Measurements from ENCODE around the gene ARF5.

ARF5 gene

DNA sequence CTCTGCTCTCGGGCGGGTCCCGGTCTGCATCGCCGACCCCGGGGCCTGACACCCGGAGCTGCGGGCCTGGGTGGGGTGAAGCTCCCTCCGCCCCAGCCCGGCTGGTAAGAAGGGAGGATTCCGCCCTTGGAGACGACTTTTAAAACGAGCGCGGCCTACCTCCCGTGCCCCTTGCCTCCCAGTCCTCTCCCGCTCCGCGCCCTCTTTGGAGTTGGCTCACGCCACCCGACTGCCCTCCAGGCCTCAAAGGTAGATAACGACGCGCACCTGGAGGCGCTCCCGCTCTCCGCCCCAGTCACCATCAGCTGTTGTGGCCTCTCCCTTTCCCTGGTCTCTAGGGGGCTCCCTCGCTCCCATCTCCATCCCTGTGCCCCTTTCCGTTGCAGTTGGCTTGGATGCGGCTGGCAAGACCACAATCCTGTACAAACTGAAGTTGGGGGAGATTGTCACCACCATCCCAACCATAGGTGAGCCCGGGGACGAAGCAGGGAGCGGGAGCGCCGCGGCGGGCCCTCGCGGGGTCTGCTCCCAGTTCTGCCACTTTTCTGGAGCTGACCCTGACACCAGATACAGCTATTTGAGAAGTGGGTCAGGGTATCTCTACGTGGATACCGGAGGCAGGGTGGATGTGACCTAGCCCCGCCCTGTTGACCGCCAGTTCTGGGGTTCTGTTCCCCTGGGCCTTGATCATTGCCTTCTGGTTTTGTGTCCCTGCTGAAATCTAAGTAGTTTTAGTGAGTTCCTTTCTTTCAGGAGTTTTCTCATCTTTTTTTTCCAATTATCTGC, 679 bp downstream of the ARF5 start:
- ATAC-seq: peak; percentile 8
- DNase-seq: peak; percentile 48

DNA sequence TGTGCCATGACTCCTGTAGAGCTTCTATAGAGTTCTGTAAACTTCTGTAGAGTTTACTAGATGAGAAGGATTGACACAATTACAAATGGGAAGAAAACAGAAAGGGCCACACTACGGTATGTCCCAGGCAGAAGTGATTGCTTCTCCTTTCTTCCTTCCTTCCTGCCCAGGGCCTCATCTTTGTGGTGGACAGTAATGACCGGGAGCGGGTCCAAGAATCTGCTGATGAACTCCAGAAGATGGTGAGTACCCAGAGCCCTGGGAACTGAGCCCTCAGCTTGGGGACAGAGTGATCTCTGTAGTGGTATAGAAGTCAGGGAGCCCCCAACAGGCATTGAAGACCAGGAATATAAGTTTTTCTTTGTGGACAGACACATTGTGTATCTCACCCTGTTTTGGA, 1.7 kb downstream of the ARF5 start:
- DNase-seq: no peak

GRCh38 chr7:127591189-127591588, 3.0 kb downstream of the ARF5 start:
- no peak for DNase-seq
- ATAC-seq: no peak

More for the DNA sequence above, 1.7 kb downstream of the ARF5 start:
- ATAC-seq: no peak

DNA sequence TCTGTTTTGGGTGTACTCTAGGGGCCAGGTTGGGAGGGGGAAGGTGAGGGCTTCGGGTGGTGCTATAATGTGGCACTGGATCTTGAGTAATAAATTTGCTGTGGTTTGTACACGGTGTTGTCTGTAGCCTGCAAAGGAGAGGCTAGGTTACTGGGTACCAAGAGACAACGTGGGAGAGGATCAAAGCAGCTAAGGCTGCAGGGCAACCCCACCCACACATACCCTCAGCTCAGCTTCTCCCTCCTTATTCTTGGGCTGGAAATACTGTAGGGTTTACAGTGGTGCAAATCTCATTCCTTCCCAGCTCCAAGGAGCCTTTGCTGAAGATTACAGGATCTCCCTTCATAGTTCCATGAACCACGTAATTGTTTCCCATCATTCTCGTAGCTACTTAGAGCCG, 3.4 kb downstream of the ARF5 start:
- ATAC-seq: no peak
- no peak for DNase-seq

DNA sequence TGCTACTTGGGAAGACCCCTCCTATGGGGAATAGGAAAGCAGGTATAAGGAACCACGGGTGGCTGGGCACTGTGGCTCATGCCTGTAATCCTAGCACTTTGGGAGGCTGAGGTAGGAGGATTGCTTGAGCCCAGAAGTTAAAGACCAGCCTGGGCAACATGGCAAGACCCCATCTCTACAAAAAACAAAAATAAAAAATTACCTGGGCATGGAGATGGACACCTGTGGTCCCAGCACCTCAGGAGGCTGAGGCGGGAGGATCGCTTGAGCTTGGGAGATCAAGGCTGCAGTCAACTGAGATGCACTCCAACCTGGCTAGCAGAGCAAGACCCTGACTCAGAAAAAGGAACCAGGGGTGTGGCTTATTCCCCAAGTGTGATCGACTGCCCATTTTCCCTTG, 4.3 kb downstream of the ARF5 start:
- DNase-seq: no peak

DNA sequence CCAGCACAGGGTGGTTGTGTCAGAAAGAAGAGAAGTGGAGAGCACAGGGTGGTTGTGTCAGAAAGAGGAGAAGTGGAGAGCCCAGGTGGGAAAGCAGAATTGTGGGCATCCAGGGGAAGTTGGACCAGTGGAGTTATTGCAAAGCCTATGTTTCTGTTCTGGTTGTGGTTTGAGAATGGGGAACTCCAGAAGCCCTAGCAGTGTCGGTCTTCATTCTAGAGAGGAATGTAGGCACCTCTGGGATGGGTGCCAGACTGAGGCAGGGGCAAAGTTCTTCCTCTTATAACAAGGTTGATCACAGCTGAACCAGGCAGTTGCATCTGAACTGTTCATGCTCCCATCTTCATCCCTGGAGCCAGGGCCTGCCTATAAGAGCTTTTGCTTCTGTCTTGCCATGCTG, 6.3 kb downstream of the ARF5 start:
- ATAC-seq: no peak

More for the DNA sequence above, 4.3 kb downstream of the ARF5 start:
- no peak for ATAC-seq

DNA sequence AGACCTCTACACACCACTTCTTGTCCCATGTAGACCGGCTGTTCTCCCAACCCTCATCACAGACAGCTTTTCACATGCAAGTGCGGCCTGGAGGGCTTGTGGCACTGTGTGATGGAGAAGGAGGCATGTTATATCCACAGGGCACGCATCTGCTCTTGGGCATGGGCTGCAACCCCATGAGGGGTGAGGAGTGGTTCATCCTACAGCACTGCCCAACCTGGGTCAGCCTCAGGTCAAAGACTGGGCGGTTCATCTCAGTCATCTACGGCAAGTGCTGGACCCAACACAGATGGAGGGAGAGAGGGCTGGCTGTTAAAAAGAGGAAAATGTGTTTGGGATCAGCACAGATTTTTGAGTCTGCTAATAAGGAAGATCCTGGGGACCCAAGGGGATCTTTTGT, 7.5 kb downstream of the ARF5 start:
- no peak for ATAC-seq

More for the DNA sequence above, 6.3 kb downstream of the ARF5 start:
- DNase-seq: no peak

GRCh38 chr7:127598318-127598717, 10.1 kb downstream of the ARF5 start:
- DNase-seq: peak; percentile 27
- no peak for ATAC-seq

More for the DNA sequence above, 7.5 kb downstream of the ARF5 start:
- no peak for DNase-seq

- no peak for DNase-seq
- ATAC-seq: no peak
Observed at GRCh38 chr7:127600885-127601284, 12.7 kb downstream of the ARF5 start.

DNA sequence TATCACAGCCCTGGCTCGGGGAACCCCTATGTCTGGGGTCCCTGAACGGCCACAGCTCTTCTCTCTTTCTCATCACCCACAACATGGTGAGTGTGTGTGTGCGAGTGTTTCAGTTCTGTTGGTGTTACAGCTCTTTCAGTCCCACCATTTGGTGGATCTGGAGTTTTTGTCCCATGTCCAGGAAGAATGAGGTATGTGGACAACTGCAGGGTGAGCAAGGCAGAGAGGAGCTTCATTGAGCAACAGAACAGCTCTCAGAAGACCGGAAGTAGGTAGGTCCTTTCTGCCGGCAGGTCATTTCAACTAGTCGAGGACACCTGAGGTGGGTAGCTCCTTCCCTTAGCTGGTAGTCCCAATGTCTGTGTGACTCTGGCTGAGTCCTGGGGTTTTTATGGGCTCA, 20.2 kb downstream of the ARF5 start:
- ATAC-seq (no peak), DNase-seq (no peak)

DNA sequence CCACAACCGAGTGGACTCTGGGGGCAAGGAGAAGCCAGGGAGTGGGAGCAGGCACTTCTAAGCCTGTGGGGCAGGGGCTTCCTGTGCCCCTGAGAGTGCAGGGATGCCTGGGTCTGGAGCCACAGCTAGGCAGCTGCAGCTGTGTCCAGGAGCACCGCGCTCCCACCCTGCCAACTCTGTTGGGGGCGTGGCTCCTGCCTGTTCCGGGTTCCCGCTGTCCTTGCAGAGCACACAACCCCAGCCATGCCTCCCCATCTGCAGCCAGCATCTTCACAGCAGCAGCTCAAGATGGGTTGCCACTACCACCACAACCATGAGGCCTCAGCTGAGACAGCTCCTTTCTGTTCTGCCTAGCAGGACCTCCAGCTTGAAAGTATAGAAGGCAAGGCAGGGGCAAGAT, 21.1 kb downstream of the ARF5 start:
- DNase-seq: no peak
- no peak for ATAC-seq

DNA sequence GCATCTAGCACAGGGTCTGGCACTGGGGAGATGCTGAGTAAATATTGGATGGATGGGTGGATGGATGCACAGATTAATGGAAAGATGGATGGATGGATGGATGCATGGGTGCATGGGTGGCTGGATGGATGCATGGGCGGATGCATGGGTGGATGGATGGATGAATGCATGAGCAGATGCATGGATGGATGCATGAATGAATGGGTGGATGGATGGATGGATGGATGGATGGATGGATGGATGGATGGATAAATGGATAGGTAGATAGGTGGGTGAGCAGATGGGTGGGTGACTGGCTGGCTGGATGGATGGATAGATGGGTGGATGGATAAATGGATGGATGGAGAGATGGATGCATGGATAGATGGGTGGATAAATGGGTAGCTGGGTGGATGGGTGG, 24.1 kb downstream of the ARF5 start:
- ATAC-seq: no peak
- DNase-seq: no peak

GRCh38 chr7:127616724-127617123, 28.5 kb downstream of the ARF5 start:
- no peak for DNase-seq
- no peak for ATAC-seq

DNA sequence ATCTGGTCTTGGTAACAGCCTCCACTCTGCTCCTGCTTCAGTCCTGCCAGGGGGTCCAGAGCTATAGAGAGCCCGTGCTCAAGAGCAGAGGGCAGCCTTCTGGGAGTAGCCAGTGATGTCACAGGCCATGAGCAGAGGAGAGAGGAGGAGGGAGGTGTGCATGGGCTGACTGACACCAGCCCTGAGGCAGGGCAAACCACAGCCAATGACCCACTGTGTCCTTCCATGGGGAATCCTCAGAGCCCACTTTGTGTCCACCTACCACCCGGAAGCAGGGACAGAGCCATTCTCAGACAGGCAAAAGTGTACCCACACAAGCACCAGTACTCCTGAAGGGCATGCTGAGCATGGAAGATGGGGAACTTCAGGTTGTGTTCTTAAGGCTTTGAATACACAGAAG, 29.8 kb downstream of the ARF5 start, which contains the start of gene PAX4:
Gene PAX4, minus strand, starts transcription at position 101 of the 400 bp plus-strand sequence. CDS start 2,214 bp downstream, outside the sequence.
- no peak for ATAC-seq

GRCh38 chr7:127618775-127619174, 30.6 kb downstream of the ARF5 start:
- DNase-seq (no peak), ATAC-seq (no peak)

More for the DNA sequence above, 29.8 kb downstream of the ARF5 start, which contains the start of gene PAX4:
- no peak for DNase-seq

DNA sequence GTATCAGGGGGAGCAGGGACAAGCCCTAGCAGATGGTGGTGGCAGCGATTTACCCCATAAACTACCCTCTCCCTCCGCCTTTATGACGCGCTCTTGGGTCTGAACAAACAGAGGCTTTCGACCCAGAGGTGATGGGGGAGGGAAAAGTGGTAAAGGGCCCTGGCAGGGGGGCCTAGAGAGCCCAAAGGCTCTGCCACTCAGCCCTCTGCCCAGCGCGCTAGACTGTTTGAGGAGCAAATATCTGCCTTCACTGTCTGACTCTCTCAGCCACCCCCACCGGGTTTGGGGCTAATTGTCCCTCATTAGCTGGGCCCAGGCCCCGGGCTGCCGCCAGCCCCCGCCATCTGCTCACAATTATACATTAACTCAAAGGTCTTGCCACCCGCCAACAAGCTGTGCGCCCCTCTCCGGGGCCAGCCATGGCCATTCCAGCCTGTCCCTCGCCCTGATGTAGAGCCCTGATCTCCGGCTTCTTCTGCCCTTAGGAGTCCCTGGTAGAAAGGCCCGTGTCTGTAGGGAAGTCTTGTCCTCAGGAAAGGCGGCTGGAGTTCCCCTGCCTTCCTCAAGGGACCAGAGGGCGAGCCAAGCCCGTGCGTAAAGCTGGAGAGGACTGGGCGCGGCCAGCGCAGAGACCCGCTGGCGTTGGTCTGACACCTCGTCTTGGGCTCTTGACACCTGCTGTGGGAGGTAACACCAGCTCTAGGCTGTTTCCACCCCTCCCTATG, 31.6 kb downstream of the ARF5 start:
- ATAC-seq: peak; percentile 4

GRCh38 chr7:127620406-127621233, 32.4 kb downstream of the ARF5 start:
- ATAC-seq (no peak), DNase-seq (peak; percentile 6)

More for the DNA sequence above, 31.6 kb downstream of the ARF5 start:
- DNase-seq: peak; percentile 4

DNA sequence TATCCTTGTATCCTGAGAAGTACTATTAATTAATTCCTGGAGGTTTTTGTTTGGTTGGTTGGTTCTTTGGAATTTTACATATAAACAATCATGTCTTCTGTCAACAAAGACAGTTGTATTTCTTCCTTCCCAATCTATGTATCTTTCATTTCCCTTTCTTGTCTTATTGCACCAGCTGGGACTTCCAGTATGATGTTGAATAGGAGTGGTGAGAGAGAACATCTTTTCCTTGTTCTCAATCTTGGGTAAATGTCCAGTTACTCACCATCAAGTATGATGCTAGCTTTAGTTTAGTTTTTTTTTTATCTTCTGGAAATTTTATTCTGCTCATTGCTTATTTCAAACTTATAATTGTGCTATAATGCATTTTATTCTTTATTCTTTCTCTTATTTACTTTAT, 37.1 kb downstream of the ARF5 start:
- ATAC-seq: no peak

GRCh38 chr7:127628445-127628844, 40.2 kb downstream of the ARF5 start:
- no peak for DNase-seq
- ATAC-seq: no peak

More for the DNA sequence above, 37.1 kb downstream of the ARF5 start:
- no peak for DNase-seq

GRCh38 chr7:127629268-127629854, 41.1 kb downstream of the ARF5 start:
- ATAC-seq (peak; percentile 76), DNase-seq (peak; percentile 60)

GRCh38 chr7:127632276-127632910, 44.2 kb downstream of the ARF5 start:
- ATAC-seq (no peak), DNase-seq (no peak)
